ENCODE measurements around the gene BTF3. TPM values are rescaled to one million over a fixed set of nuclear protein-coding genes. Genes with fewer than 3 reads are reported as not detected.

The BTF3 gene
- total and polyA plus RNA-seq, 2 of the 8 experiments (the other 6 are each of a cell fraction or from before 2014, with no cell fraction given) = 396 to 754 TPM

DNA sequence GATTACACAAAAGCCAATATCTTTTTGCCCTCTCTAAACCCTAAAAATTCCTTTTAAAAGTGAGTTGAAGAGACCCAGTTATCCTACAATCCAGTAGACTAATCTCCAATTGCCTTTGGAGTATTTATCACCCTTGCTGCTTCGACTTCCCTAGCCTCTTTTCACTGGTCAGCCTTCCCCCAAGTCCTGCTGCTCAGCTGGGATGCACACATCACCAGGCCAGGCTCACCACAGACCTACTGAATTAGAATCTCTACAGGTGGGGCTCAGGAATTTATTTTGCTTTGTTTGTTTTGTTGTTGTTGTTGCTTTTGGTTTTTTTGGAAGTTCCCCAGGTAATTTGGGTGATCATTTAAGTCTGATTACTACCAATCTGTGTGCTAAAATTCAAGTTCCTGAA is 38.1 kb upstream of the BTF3 start (continued):
- no peak for TF ChIP-seq TBP (IDR thresholded peaks at IDR 0.05; ENCODE audit: low read depth, low read length)
- TF ChIP-seq RNF2 (IDR thresholded peaks at IDR 0.05; ENCODE audit: borderline replicate concordance, low read depth, low read length, missing control alignments, poor library complexity, severe bottlenecking) = no peak
- TF ChIP-seq ASH2L (IDR thresholded peaks at IDR 0.05; ENCODE audit: low read length) = no peak
- TF ChIP-seq TEAD4 (IDR thresholded peaks at IDR 0.05; ENCODE audit: low read depth, low read length) = no peak
- TF ChIP-seq, protein P1, sequence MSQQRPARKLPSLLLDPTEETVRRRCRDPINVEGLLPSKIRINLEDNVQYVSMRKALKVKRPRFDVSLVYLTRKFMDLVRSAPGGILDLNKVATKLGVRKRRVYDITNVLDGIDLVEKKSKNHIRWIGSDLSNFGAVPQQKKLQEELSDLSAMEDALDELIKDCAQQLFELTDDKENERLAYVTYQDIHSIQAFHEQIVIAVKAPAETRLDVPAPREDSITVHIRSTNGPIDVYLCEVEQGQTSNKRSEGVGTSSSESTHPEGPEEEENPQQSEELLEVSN (IDR thresholded peaks at IDR 0.05) = no peak
- TF ChIP-seq, protein P2, sequence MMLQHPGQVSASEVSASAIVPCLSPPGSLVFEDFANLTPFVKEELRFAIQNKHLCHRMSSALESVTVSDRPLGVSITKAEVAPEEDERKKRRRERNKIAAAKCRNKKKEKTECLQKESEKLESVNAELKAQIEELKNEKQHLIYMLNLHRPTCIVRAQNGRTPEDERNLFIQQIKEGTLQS (IDR thresholded peaks at IDR 0.05; ENCODE audit: insufficient read depth, low read depth, low read length) = no peak
- no peak for TF ChIP-seq HDAC6 (IDR thresholded peaks at IDR 0.05; ENCODE audit: low read depth, low read length)
